GM06990 (cell line): Measurements from ENCODE around the gene KCNJ4.

Experiments
- DNase-seq: peaks from one replicate; pipeline ENCODE4 v3.0.0-alpha.2; 2011; ENCODE audit not compliant: insufficient read length; ENCODE audit errors: extremely low read depth
- H3K27me3 ChIP-seq: replicated peaks from 2 replicates; pipeline ENCODE4 v1.6.0; 2011; ENCODE audit warnings: low read length; ENCODE audit not compliant: control insufficient read depth, insufficient read depth
- H3K36me3 ChIP-seq: 2 replicates; pipeline ENCODE4 v1.5.1; 2011; ENCODE audit warnings: low read length; ENCODE audit not compliant: control insufficient read depth, insufficient read depth
- H3K4me3 ChIP-seq: replicated peaks from 2 replicates; pipeline ENCODE4 v1.5.1; 2011; ENCODE audit warnings: low read depth, mild to moderate bottlenecking, control low read depth, low read length
- TF ChIP-seq, protein P1 (sequence below): IDR thresholded peaks from 2 replicates; pipeline ENCODE4 v1.5.1; 2011; ENCODE audit warnings: low read length, control low read depth, mild to moderate bottlenecking, inconsistent platforms; ENCODE audit not compliant: insufficient read depth, poor library complexity, severe bottlenecking

KCNJ4 gene

DNA sequence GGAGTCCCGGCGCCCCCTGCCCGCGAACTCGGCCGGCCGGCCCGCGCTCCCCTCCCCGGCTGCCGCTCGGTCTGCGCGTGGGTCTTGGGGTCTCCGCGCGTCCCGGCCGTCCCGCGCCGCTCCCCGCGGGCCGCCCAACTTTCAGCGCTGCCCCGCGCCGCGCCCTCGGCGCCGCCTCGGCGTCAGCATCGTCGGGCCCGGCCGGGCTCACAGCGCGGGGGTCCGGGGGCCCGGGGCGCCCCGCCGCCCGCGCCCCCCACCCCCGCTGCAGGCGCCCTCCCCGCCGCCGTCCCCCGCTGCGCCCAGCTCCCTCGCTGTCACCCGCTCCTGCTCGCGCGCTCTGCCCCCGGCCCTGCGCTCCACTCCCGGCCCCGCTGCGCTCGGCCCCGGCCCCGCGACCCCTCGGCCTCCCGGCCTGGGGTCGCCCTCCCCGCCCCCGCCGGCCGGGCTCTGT lies at the start of gene KCNJ4:
KCNJ4 (minus strand) TSS at position 124 of the 454 bp plus-strand sequence. CDS start 27,067 bp downstream, outside the sequence.
- Histone ChIP-seq H3K27me3 (peaks cover 4% of the 10 kb centered on the region), H3K4me3 (peak within 1 kb of the TSS; percentile 20), H3K36me3 (no peaks in the 10 kb centered on the region)
- TF ChIP-seq, protein P1, sequence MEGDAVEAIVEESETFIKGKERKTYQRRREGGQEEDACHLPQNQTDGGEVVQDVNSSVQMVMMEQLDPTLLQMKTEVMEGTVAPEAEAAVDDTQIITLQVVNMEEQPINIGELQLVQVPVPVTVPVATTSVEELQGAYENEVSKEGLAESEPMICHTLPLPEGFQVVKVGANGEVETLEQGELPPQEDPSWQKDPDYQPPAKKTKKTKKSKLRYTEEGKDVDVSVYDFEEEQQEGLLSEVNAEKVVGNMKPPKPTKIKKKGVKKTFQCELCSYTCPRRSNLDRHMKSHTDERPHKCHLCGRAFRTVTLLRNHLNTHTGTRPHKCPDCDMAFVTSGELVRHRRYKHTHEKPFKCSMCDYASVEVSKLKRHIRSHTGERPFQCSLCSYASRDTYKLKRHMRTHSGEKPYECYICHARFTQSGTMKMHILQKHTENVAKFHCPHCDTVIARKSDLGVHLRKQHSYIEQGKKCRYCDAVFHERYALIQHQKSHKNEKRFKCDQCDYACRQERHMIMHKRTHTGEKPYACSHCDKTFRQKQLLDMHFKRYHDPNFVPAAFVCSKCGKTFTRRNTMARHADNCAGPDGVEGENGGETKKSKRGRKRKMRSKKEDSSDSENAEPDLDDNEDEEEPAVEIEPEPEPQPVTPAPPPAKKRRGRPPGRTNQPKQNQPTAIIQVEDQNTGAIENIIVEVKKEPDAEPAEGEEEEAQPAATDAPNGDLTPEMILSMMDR, result no peak
- DNase-seq, result no peak

DNA sequence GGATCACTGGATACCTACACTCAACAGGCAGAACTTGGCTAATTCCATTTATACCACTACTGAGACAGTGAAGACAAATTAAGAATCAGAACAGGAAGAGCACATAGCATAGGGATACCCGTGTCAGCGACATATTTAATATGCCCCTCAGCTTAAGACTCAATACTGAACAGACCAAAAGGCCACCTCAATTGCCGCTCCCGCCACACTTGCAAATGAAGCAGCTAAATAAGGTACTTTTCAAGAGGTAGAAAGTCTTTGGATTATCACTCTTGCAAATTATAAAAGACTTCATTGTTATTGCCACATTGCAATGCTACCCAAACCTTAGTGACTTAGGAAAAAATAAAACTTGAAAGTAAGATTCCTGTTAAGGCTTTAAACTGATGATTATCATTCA lies 48.0 kb upstream of the KCNJ4 start:
- DNase-seq, result no peak
- Histone ChIP-seq H3K27me3 (no peaks in the 10 kb centered on the region), H3K4me3 (peak overlapping the region; percentile 95), H3K36me3 (peaks cover 15% of the 10 kb centered on the region)
- TF ChIP-seq, protein P1, result no peak

DNA sequence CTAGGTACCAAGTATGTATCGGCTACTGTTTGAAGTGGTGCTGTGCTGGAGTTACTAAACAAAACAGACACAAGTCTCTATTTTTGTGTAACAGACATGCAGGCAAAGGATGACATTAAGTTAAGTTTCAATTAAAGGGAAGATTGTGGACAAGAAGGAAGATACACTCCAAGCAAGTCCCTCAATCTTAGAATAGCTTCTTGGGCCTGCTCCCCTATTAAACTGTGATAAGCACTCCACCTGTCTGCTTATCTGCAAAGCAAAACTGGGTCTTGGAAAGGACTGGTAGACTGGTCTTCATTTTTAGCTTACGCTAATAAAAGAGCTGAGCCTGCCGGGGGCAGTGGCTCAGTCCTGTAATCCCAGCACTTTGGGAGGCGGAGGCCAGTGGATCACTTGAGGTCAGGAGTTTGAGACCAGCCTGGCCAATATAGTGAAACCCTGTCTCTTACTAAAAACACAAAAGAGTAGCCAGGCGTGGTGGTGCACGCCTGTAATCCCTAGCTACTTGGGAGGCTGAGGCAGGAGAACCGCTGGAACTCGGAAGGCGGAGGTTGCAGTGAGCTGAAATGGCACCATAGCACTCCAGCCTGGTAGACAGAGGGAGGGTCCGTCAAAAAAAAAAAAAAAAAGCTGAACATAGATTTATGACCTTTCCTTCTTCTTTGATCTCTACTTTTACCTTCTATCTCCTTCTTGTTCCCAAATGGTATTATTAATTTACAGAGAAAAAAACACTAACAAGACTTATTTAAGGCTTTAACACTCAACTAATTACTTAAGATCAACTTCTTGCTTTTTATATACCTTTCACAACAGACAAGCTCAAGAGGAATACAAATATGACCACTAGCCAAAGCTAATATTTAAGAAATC lies 47.0 kb upstream of the KCNJ4 start:
- Histone ChIP-seq H3K27me3 (no peaks in the 10 kb centered on the region), H3K4me3 (no peak overlapping the region), H3K36me3 (peaks cover 19% of the 10 kb centered on the region)
- DNase-seq, result no peak
- TF ChIP-seq, protein P1, result no peak

DNA sequence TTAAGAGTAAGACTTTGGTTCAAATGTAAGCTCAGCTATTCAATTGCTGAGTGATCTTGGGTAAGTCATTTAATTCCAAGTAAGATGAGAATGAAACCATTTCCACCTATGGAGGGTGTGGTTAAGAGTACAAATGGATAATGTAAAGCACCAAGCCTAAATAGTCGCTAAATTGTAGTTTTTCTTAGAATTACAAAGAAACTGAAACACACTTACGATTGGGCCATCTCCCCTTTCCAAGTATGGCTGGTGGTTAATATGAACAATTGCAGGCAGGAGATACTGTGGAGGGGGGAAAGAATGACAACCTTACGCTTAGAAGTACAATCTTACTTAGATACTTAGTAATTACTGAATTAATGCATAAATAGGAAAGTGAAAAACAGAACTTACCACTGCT lies 42.9 kb upstream of the KCNJ4 start:
- Histone ChIP-seq H3K4me3 (no peak overlapping the region), H3K36me3 (peaks cover 39% of the 10 kb centered on the region), H3K27me3 (no peaks in the 10 kb centered on the region)
- no peak for DNase-seq
- TF ChIP-seq, protein P1, result no peak

DNA sequence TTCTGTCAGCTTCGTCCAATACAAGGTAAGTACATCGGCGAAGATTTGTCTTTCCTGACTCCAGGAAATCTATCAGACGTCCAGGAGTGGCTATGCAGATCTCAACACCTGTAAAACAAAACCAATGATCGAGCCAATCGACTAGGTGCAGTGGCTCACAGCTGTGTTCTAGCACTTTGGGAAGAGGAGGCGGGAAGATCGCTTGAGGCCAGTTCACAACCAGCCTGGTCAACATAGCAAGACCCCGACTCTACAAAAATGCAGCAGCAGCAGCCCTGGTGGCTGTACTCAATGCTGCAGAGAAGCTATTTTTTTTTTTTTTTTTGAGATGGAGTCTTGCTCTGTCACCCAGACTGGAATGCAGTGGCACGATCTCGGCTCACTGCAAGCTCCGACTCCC lies 39.9 kb upstream of the KCNJ4 start:
- H3K4me3 ChIP-seq, result no peak overlapping the region

More for the DNA sequence above, 39.9 kb upstream of the KCNJ4 start:
- DNase-seq, result no peak
- H3K27me3 ChIP-seq, result no peaks in the 10 kb centered on the region
- TF ChIP-seq, protein P1, result no peak
- H3K36me3 ChIP-seq, result peaks cover 40% of the 10 kb centered on the region
